NCI-H524 (cell line): ENCODE data around the gene MSRB2.
"Not testable (repeated sequence)": the region's sequence is repeated elsewhere in the genome, so short reads cannot be mapped to it uniquely, and the experiment has no call there.

Experiments
- DNase-seq, 2 experiments: peaks; one replicate each; lab custom pipeline; 2025; lab: John Stamatoyannopoulos, UW

Gene MSRB2

GRCh38 chr10:23095404-23095965 lies at the start of gene MSRB2:
Gene MSRB2 (plus strand): TSS chr10:23095579. CDS start chr10:23095609, 30 bp downstream.
- DNase-seq = peak; percentile 34 to 70

GRCh38 chr10:23046027-23046426 lies 49.4 kb upstream of the MSRB2 start:
- peak; percentile 34 to 71 for DNase-seq

GRCh38 chr10:23047201-23048050 lies 48.0 kb upstream of the MSRB2 start:
- no peak for DNase-seq

GRCh38 chr10:23048191-23048590 lies 47.2 kb upstream of the MSRB2 start:
- DNase-seq = no peak

GRCh38 chr10:23051278-23051677 lies 44.1 kb upstream of the MSRB2 start:
- DNase-seq = no peak

GRCh38 chr10:23051855-23052331 lies 43.5 kb upstream of the MSRB2 start:
- DNase-seq = no peak

GRCh38 chr10:23053036-23053435 lies 42.3 kb upstream of the MSRB2 start:
- peak in 1 of 2 experiments; percentile 55 for DNase-seq

- DNase-seq = no peak
These were observed 39.8 kb upstream of the MSRB2 start for GRCh38 chr10:23055424-23056185.

- DNase-seq = no peak
These were observed 39.2 kb upstream of the MSRB2 start for GRCh38 chr10:23056186-23056579.

- no peak for DNase-seq
These were observed 37.0 kb upstream of the MSRB2 start for GRCh38 chr10:23058366-23058765.

- no peak for DNase-seq
These were observed 34.5 kb upstream of the MSRB2 start for GRCh38 chr10:23060918-23061317.

GRCh38 chr10:23063045-23063972 lies 32.1 kb upstream of the MSRB2 start:
- DNase-seq = peak in 1 of 2 experiments; percentile 1

GRCh38 chr10:23063973-23064812 lies 31.2 kb upstream of the MSRB2 start:
- no peak for DNase-seq

GRCh38 chr10:23064813-23065114 lies 30.6 kb upstream of the MSRB2 start:
- DNase-seq = not testable (repeated sequence)

GRCh38 chr10:23065181-23065948 lies 30.0 kb upstream of the MSRB2 start:
- no peak for DNase-seq

- no peak for DNase-seq
These were observed 28.0 kb upstream of the MSRB2 start for GRCh38 chr10:23067337-23067736.

GRCh38 chr10:23067939-23068775 lies 27.2 kb upstream of the MSRB2 start:
- peak; percentile 36 to 67 for DNase-seq

GRCh38 chr10:23069019-23069815 lies 26.2 kb upstream of the MSRB2 start:
- peak in 1 of 2 experiments; percentile 1 for DNase-seq
